Peyer's patch (tissue), 4 donors: ENCODE data around the gene ASTN1.

Experiments used
- POLR2A ChIP-seq, 2 donors: fragments of 450-650 bp; IDR thresholded peaks; one replicate each; pipeline ENCODE4 v1.5.1; 2017; ENCODE audit warnings: antibody characterized with exemption in 2 of 2, mild to moderate bottlenecking in 2 of 2, moderate library complexity in 2 of 2
- TF ChIP-seq, protein P1 (sequence below), 6 experiments: fragments of 450-650 bp in 4 of 6; fragments of 200-600 bp in 2 of 6; sonication (generic) in 1 of 6; IDR thresholded peaks; one replicate each; pipeline ENCODE4 v1.5.1; 2017 to 2019; ENCODE audit warnings: antibody characterized with exemption in 6 of 6, mild to moderate bottlenecking in 3 of 6, moderate library complexity in 1 of 6

DNA sequence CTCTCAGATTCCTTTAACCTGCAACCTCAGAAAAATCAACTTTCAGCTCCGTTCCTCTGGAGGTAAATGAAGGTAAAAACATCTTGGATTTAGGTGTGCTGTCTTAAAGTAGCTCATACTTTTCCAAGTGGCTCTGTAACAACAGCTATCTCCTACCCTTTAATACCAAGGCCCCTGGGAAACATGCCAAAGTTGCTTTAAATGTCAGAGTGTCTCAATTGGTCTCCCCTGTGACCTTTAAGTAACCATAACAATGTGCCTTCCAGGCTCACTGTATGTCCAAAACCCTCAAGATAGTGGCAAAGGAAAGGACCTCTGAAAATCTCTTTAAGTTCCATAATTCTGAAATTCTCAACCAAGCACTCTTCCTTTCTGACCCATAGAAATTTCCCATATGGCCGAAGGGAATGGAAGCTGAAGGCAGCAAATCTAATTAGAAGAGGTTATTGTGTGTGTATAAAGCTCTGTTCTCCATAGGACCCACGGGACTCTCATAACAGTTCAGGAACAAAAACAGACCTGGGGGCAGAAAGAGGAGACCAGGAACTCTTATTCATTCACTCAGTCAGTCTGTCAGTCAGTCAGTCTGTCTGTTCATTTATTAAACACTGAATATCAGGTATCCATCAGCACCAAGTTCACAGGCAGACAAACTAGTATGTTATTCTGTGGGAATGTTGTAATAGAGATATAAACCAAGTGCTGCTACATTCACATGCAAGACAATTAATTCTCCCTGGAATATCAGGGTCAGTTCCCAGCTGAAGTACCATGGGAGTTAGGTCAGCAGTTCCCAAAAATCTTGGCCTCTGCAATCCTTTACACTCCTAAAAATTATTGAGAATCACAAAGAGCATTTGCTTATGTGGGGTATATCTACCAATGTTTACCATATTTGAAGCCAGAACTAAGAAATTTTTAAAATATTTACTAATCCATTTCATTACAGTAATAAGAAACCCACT, 19.1 kb downstream of the ASTN1 start:
- TF ChIP-seq, protein P1, sequence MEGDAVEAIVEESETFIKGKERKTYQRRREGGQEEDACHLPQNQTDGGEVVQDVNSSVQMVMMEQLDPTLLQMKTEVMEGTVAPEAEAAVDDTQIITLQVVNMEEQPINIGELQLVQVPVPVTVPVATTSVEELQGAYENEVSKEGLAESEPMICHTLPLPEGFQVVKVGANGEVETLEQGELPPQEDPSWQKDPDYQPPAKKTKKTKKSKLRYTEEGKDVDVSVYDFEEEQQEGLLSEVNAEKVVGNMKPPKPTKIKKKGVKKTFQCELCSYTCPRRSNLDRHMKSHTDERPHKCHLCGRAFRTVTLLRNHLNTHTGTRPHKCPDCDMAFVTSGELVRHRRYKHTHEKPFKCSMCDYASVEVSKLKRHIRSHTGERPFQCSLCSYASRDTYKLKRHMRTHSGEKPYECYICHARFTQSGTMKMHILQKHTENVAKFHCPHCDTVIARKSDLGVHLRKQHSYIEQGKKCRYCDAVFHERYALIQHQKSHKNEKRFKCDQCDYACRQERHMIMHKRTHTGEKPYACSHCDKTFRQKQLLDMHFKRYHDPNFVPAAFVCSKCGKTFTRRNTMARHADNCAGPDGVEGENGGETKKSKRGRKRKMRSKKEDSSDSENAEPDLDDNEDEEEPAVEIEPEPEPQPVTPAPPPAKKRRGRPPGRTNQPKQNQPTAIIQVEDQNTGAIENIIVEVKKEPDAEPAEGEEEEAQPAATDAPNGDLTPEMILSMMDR (IDR thresholded peaks at IDR 0.05), result no peak
- TF ChIP-seq POLR2A (IDR thresholded peaks at IDR 0.05), result no peak
